IMR-90 (cell line): ENCODE measurements around the gene GOLGA6L9. TPM values are rescaled to one million over a fixed set of nuclear protein-coding genes. Genes with fewer than 3 reads are reported as not detected.
"Not testable (repeated sequence)": the region's sequence is repeated elsewhere in the genome, so short reads cannot be mapped to it uniquely, and the experiment has no call there.

Experiments
- ATAC-seq: fragments of 200-7000 bp; cut with Tn5 transposase; 2 replicates; pipeline ENCODE4 v1.9.1; 2020; ENCODE audit warnings: low read depth, mild to moderate bottlenecking, moderate library complexity
- BruUV-seq: library from RNA; stranded (reverse); fragments of 400-500 nt; replicated peaks from 2 replicates; lab custom pipeline; 2021; lab: Mats Ljungman, UMichigan
- CTCF ChIA-PET: fragments of 300-600 bp; formaldehyde crosslinking; extraction: SDS; loops from one replicate; lab custom pipeline; 2021; ENCODE audit warnings: antibody characterized with exemption; lab: Yijun Ruan, JAX
- POLR2A ChIA-PET: fragments of 300-600 bp; sonication (Branson Sonifier 250); formaldehyde crosslinking; loops from one replicate; lab custom pipeline; 2022; ENCODE audit warnings: antibody characterized with exemption; ENCODE audit not compliant: unreplicated experiment; lab: Charles Lee
- DNase-seq: peaks from one replicate; pipeline ENCODE4 v3.0.0; 2013
- H2AFZ ChIP-seq: replicated peaks from 2 replicates; pipeline ENCODE3; 2013; ENCODE audit warnings: low read length, mild to moderate bottlenecking; ENCODE audit not compliant: poor library complexity
- H2AK5ac ChIP-seq: 2 replicates; pipeline ENCODE4 v1.6.1; 2013; ENCODE audit warnings: low read depth, low read length, inconsistent platforms
- H2AK9ac ChIP-seq: replicated peaks from 2 replicates; pipeline ENCODE3; 2013; ENCODE audit warnings: mild to moderate bottlenecking, low read depth, low read length, moderate library complexity; ENCODE audit not compliant: poor library complexity
- H2BK120ac ChIP-seq: 2 replicates; pipeline ENCODE4 v1.6.1; 2013; ENCODE audit warnings: low read depth, low read length, inconsistent platforms
- H2BK15ac ChIP-seq: 3 replicates; pipeline ENCODE4 v1.6.1; 2013; ENCODE audit warnings: low read depth, low read length, inconsistent platforms
- H2BK20ac ChIP-seq: 2 replicates; pipeline ENCODE4 v1.6.1; 2013; ENCODE audit warnings: low read depth, mild to moderate bottlenecking, inconsistent platforms, low read length, moderate library complexity
- H2BK5ac ChIP-seq: 2 replicates; pipeline ENCODE4 v1.6.1; 2013; ENCODE audit warnings: mild to moderate bottlenecking, low read depth, low read length, inconsistent platforms; ENCODE audit not compliant: poor library complexity, severe bottlenecking
- H3K14ac ChIP-seq: replicated peaks from 2 replicates; pipeline ENCODE4 v1.6.1; 2013; ENCODE audit warnings: low read depth, low read length, inconsistent platforms
- H3K18ac ChIP-seq: 2 replicates; pipeline ENCODE4 v1.6.1; 2013; ENCODE audit warnings: low read depth, low read length, control low read depth
- H3K23ac ChIP-seq: 2 replicates; pipeline ENCODE4 v1.6.1; 2013; ENCODE audit warnings: low read depth, low read length, inconsistent platforms
- H3K27ac ChIP-seq: 2 replicates; pipeline ENCODE4 v1.5.1; 2013; ENCODE audit warnings: mild to moderate bottlenecking, control low read depth, low read length; ENCODE audit not compliant: insufficient read depth
- H3K27me3 ChIP-seq: 2 replicates; pipeline ENCODE4 v1.6.1; 2013; ENCODE audit warnings: low read length; ENCODE audit not compliant: control insufficient read depth, insufficient read depth
- H3K36me3 ChIP-seq: 2 replicates; pipeline ENCODE4 v1.6.1; 2013; ENCODE audit warnings: low read length, mixed read lengths; ENCODE audit not compliant: control insufficient read depth, insufficient read depth
- H3K4ac ChIP-seq: 2 replicates; pipeline ENCODE4 v1.6.1; 2013; ENCODE audit warnings: low read depth, low read length, inconsistent platforms
- H3K4me1 ChIP-seq: 2 replicates; pipeline ENCODE4 v1.6.1; 2013; ENCODE audit warnings: low read length, mixed read lengths; ENCODE audit not compliant: control insufficient read depth, insufficient read depth
- H3K4me2 ChIP-seq: 2 replicates; pipeline ENCODE4 v1.6.1; 2013; ENCODE audit warnings: low read depth, mild to moderate bottlenecking, control low read depth, low read length, moderate library complexity
- H3K4me3 ChIP-seq: 2 replicates; pipeline ENCODE4 v1.5.1; 2013; ENCODE audit warnings: low read depth, mild to moderate bottlenecking, control low read depth, low read length, moderate library complexity; ENCODE audit not compliant: insufficient read depth
- H3K56ac ChIP-seq: 2 replicates; pipeline ENCODE4 v1.6.1; 2013; ENCODE audit warnings: low read length, inconsistent platforms; ENCODE audit not compliant: insufficient read depth; ENCODE audit errors: extremely low read depth
- H3K79me1 ChIP-seq, 2 experiments: 2 replicates each; pipeline ENCODE4 v1.6.1; 2013; ENCODE audit warnings: low read length in 2 of 2, inconsistent platforms in 1 of 2, low read depth in 1 of 2
- H3K9ac ChIP-seq: 2 replicates; pipeline ENCODE4 v1.6.1; 2013; ENCODE audit warnings: low read depth, low read length, control low read depth
- H3K9me1 ChIP-seq: 2 replicates; pipeline ENCODE4 v1.6.1; 2013; ENCODE audit warnings: low read length, inconsistent platforms; ENCODE audit not compliant: insufficient read depth
- H3K9me3 ChIP-seq: 2 replicates; pipeline ENCODE4 v1.6.1; 2013; ENCODE audit warnings: low read length; ENCODE audit not compliant: control insufficient read depth, insufficient read depth
- H4K20me1 ChIP-seq: 2 replicates; pipeline ENCODE4 v1.6.1; 2013; ENCODE audit warnings: low read length, inconsistent platforms; ENCODE audit not compliant: insufficient read depth
- H4K5ac ChIP-seq: 2 replicates; pipeline ENCODE4 v1.6.1; 2013; ENCODE audit warnings: mild to moderate bottlenecking, low read depth, low read length, control low read depth
- H4K8ac ChIP-seq, 2 experiments: 2 replicates each; pipeline ENCODE4 v1.6.1; 2013; ENCODE audit warnings: low read depth in 2 of 2, low read length in 2 of 2, control low read depth in 1 of 2, inconsistent platforms in 1 of 2
- H4K91ac ChIP-seq: 2 replicates; pipeline ENCODE4 v1.6.1; 2013; ENCODE audit warnings: low read depth, low read length, inconsistent platforms; ENCODE audit not compliant: insufficient read depth
- WGBS, 2 experiments: methylation state at CpG; one replicate each; pipeline versions ENCODE4 v1.1.5 to v1.1.7; 2013; ENCODE audit warnings: missing lambda C conversion rate in 2 of 2; ENCODE audit not compliant: insufficient read length in 1 of 2; ENCODE audit errors: extremely low coverage in 2 of 2; 5-methylcytosine and 5-hydroxymethylcytosine counted together
- dilution Hi-C: fragments of 300-500 bp; cut with HindIII; formaldehyde crosslinking; loops from one replicate; pipeline ENCODE4 v1.14.3; 2018; ENCODE audit warnings: low sequenced_read_pairs; ENCODE audit not compliant: unreplicated experiment
- in situ Hi-C: fragments of 300-500 bp; cut with MboI; formaldehyde crosslinking; loops from 3 replicates; pipeline ENCODE4 v1.14.3; 2019; ENCODE audit warnings: low sequenced_read_pairs, inconsistent platforms, mixed read lengths
- intact Hi-C: fragments of 100-400 bp; cut with micrococcal nuclease; formaldehyde crosslinking; loops from 2 replicates; pipeline ENCODE4 v1.10.0; 2022
- polyA plus RNA-seq, 3 experiments: library from polyadenylated mRNA; depleted of rRNA; stranded (reverse); fragments of >200 nt; gene quantifications; 2 replicates each; pipeline ENCODE4 v1.2.3, GENCODE V29; 2012; ENCODE audit warnings: low replicate concordance in 1 of 3
- total RNA-seq: library from RNA; depleted of rRNA; stranded (reverse); fragments of >200 nt; gene quantifications from 2 replicates; pipeline ENCODE4 v1.2.3, GENCODE V29; 2012

GOLGA6L9 gene
- total and polyA plus RNA-seq, 2 of the 4 experiments (the other 2 are of a cell fraction) = 0.90 to 2.6 TPM

DNA sequence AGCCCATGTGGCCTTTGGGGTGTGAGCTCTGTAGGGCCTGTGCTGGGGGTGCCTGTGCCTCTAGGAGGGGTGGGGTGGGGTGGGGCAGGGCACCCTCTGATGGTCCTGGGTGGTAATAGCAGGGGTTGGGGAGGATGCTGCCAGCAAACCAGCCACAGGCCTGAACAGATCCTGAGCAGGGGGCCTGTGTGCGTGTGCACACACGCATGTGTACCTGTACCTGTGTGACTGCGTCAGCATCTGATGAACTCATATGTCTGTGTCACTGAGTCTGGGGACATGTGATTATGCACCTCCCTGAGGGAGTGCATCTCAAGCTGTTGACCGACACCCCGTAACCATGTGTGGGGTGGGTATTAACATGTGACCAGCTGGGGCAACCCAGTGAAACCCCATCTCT is 36.0 kb downstream of the GOLGA6L9 start:
- H2BK15ac ChIP-seq, ATAC-seq, H3K9me3 ChIP-seq, H3K4me3 ChIP-seq, H3K23ac ChIP-seq, H4K5ac ChIP-seq, in situ Hi-C loops, H3K4me1 ChIP-seq, H2AK5ac ChIP-seq, CTCF ChIA-PET, H4K8ac ChIP-seq, H3K9me1 ChIP-seq, H2BK20ac ChIP-seq, H3K27ac ChIP-seq, dilution Hi-C loops, H2AFZ ChIP-seq, H2AK9ac ChIP-seq, H3K14ac ChIP-seq, H3K4ac ChIP-seq, H3K79me1 ChIP-seq, H4K20me1 ChIP-seq, H2BK5ac ChIP-seq, H4K91ac ChIP-seq, H2BK120ac ChIP-seq, H3K9ac ChIP-seq, H3K56ac ChIP-seq, DNase-seq, intact Hi-C loops, BruUV-seq, H3K27me3 ChIP-seq, H3K36me3 ChIP-seq, POLR2A ChIA-PET, H3K4me2 ChIP-seq, H3K18ac ChIP-seq: not testable (repeated sequence)
- WGBS, 2 experiments = no CpG with 5 or more reads among the region's 5 CpGs
